HG02642 (cell line): ENCODE measurements around the gene KHK.
A peak's percentile ranks its signal among the peaks of the same experiment; 100 is the strongest.
"Not testable (repeated sequence)": the region's sequence is repeated elsewhere in the genome, so short reads cannot be mapped to it uniquely, and the experiment has no call there.

Experiments used
- ATAC-seq: cut with Tn5 transposase; IDR thresholded peaks from one replicate; pipeline ENCODE4 v1.9.1; 2021; ENCODE audit warnings: mild to moderate bottlenecking; ENCODE audit not compliant: unreplicated experiment, poor library complexity

Gene KHK

DNA sequence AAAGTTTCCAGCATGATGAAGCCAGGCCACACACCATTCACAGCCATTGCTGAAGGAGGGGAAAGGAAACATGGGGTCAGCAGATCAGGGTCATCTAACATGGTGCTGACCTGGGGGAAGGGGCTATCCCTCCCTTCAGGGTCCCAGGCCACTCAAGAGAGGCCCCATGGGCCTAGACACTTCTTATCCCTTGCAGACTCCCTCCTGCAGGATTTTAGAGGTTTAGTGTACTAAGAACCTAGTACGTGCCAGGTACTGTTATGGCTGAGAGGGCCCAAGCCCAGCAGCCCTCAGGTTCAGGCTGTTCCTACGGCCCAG is 8.8 kb downstream of the KHK start:
- ATAC-seq: no peak

DNA sequence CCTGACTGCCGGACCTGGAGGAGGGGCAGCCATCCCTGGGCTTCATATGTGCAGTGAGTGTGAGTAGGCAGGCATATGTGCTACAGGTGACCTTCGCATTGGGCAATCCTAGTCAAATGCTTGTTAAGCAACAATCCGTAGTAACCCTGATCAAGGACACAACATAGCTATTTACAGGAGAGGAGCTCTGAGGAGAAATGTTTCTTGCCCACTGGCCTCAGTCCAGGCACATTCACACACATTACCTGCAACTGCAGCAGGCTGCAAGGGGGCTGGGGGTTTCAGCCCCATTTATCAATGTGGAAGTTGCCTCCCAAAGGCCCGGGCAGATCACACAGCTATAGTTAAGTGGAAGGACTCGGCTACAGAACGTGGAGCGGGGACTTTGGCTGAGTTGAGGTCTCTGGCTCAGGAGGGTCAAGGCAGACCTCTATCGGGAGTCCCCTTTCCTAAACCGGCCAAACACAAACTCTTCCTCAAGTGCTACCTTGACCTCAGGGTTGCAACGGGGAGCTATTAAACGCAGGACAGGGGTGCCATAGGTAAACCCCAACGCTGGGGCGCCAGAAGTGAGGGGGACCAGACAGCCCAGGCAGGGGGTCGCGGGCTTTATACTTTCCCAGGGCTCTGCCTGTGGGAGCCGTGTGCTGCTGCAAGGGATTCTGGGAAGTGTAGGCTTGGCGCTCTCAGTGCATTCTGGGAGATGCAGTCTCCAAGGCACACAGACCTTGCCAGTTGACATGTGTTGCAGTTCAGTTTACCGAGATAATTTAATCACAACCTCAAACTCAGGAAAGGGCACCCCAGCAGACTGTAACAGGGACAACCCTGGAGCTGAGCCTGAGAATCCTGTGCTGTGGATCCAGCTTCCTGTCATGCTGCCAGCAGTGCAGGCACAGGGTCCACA is 9.4 kb downstream of the KHK start:
- ATAC-seq: peak; percentile 56

DNA sequence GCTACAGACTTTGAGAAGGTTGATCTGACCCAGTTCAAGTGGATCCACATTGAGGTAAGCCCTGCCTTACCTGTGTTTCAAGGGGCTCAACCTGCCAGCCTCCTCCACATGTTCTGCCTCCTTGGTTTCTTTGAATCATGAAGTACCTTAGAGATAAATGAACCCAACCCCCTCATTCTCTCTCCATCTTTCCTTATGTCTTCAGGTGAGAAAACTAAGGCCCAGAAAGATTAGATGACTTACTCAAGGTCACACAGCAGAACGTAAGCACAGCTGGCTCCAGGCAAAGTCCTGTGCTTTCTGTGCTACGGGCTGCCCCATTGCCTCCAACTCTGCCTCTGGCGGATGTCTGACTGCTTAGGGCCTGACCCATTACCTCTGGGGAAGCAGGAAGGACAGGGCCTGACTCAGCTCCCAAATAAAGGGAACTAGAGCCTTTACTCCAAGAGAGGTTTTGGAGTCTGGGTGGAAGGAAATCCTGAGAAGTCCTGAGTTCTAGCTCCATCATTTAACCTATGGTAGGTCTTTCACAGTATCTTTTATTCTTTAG is 10.3 kb downstream of the KHK start:
- no peak for ATAC-seq

DNA sequence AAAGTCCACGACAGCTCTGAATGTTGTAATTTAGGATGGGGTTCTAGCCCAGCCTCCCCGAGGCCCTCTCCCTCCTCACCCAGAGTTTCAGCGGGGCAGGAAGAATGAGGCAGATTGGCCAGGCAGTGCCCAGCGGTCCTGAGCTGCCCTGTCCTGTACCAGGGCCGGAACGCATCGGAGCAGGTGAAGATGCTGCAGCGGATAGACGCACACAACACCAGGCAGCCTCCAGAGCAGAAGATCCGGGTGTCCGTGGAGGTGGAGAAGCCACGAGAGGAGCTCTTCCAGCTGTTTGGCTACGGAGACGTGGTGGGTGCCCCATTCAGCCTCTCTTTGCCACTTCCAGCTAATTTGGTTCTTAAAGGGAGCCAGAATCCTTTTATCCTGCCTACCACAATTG is 10.8 kb downstream of the KHK start:
- no peak for ATAC-seq

DNA sequence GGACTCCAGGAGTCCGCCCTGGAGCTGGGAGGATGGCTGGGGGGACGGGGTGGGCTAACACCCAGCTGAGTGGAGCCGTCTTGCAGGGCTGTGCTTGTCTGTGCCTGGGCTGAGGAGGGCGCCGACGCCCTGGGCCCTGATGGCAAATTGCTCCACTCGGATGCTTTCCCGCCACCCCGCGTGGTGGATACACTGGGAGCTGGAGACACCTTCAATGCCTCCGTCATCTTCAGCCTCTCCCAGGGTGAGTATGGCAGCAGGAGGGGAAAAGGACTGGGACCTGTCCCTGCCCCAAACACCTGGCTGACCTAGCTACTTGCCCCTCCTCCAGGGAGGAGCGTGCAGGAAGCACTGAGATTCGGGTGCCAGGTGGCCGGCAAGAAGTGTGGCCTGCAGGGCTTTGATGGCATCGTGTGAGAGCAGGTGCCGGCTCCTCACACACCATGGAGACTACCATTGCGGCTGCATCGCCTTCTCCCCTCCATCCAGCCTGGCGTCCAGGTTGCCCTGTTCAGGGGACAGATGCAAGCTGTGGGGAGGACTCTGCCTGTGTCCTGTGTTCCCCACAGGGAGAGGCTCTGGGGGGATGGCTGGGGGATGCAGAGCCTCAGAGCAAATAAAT is 12.9 kb downstream of the KHK start:
- no peak for ATAC-seq

DNA sequence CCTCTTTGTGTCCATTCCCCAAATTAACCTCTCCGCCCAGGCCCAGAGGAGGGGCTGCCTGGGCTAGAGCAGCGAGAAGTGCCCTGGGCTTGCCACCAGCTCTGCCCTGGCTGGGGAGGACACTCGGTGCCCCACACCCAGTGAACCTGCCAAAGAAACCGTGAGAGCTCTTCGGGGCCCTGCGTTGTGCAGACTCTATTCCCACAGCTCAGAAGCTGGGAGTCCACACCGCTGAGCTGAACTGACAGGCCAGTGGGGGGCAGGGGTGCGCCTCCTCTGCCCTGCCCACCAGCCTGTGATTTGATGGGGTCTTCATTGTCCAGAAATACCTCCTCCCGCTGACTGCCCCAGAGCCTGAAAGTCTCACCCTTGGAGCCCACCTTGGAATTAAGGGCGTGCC is 13.5 kb downstream of the KHK start:
- ATAC-seq: no peak

DNA sequence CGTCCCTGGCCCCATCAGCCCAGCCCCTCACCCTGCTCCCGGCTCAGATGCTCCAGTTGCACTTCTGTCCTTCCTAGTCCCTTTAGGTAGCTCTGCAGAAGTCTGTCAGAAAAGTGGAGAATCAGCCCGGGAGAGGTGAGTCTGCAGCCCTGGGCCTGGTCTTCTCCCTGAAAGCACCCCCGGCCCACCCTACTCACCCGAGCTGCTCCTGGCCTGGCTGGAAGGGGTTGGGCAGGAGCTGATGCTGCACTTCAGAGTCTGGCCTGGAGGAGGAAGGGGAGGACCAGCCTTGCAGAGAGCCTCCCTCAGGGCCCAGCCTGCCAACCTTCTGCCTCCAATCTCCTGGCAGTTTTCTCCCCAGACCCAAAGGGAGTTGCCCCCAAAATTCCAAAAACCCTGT is 15.8 kb downstream of the KHK start:
- ATAC-seq: no peak

DNA sequence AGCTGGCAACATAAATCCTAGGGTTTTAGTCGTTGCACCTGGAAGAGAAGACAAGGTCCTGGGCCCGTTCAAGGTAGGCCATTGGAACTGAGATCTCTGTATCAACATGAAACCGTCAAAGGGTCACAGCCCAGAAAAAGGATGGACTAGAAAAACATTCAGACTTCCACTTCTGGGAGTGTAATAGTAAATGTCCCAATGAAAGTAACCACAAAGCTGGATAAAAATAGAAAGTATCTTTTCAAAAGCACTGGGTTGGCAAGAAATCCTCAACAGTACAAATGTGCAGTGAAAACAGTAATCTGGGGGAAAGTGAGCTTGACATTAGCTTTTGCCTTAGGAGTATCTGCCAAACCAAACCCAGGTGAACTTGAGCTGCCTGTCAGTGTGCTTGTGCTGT is 19.4 kb downstream of the KHK start:
- no peak for ATAC-seq

DNA sequence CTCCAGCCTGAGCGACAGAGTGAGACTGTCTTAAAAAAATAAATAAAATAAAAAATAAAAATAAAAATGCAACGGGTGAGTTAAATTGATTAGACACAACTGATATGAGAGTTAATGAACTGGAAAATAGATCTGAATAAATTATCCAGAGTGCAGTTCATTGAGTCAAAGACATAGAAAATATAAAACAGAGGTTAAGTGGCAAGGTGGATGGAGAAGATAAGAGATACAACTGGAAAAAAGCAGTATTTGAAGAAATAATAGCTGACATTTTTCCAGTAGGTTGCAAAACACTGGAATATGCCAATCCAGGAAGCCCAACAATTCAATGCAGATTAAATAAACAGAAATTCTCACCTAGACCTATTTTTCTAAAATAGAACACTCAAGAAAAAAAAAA is 21.6 kb downstream of the KHK start:
- ATAC-seq: no peak

DNA sequence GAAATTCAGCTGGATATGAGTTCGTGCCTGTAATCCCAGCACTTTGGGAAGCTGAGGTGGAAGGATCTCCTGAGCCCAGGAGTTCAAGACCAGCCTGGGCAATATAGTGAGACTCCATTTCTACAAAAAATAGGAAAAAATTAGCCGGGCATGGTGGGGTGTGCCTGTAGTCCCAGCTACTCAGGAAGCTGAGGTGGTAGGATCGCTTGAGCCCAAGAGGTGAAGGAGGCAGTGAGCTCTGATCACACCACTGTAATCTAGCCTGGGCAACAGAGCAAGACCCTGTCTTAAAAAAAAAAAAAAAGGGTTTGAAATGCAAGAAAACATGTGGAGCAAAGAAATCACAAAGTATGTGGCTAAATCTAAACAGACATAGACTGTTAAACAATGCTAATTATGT is 22.5 kb downstream of the KHK start:
- ATAC-seq: no peak

DNA sequence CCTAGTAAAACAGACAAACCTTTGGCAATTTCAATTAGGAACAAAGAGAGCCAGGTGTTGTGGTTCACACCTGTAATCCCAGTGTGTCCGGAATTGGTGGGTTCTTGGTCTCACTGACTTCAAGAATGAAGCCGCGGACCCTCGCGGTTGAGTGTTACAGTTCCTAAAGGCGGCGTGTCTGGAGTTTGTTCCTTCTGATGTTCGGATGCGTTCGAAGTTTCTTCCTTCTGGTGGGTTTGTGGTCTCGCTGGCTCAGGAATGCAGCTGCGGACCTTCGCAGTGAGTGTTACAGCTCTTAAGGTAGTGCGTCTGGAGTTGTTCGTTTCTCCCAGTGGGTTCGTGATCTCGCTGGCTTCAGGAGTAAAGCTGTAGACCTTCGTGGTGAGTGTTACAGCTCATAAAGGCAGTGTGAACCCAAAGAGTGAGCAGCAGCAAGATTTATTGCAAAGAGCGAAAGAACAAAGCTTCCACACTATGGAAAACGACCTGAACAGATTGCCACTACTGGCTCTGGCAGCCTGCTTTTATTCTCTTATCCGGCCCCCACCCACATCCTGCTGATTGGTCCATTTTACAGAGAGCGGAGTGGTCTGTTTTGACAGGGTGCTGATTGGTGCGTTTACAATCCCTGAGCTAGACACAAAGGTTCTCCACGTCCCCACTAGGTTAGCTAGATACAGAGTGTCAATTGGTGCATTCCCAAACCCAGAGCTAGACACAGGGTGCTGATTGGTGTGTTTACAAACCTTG is 24.2 kb downstream of the KHK start:
- ATAC-seq: not testable (repeated sequence)

DNA sequence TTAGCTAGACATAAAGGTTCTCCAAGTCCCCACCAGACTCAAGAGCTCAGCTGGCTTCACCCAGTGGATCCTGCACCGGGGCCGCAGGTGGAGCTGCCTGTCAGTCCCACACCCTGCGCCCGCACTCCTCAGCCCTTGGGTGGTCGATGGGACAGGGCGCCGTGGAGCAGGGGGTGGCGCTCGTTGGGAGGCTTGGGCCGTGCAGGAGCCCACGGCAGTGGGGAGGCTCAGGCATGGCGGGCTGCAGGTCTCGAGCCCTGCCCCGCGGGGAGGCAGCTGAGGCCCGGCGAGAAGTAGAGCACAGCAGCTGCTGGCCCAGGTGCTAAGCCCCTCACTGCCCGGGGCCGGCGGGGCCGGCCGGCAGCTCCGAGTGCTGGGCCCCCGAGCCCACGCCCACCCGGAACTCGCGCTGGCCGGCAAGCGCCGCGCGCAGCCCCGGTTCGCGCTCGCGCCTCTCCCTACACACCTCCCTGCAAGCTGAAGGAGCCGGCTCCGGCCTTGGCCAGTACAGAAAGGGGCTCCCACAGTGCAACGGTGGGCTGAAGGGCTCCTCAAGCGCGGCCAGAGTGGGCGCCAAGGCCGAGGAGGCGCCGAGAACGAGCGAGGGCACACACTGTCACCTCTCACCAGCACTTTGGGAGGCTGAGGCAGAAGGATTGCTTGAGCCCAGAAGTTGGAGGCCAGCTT is 25.0 kb downstream of the KHK start:
- not testable (repeated sequence) for ATAC-seq

DNA sequence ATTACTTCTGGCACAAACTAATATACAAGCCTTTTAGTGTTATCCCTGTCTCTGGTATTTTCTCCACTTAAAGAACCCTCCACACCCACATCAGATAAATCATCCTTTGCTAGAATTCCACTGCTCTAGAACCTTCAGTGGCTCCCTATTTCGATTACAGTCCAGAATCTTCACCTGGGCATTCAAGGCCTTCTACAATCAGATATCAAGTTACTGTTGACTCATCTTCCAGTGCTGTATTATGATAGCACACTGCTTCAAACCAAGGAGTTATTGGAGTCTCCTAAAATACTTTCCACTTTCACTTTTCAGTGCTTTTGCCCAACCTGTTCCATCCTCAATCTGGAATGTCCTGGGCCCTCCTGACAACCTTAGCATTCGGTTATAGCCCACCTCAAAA is 28.9 kb downstream of the KHK start:
- no peak for ATAC-seq

DNA sequence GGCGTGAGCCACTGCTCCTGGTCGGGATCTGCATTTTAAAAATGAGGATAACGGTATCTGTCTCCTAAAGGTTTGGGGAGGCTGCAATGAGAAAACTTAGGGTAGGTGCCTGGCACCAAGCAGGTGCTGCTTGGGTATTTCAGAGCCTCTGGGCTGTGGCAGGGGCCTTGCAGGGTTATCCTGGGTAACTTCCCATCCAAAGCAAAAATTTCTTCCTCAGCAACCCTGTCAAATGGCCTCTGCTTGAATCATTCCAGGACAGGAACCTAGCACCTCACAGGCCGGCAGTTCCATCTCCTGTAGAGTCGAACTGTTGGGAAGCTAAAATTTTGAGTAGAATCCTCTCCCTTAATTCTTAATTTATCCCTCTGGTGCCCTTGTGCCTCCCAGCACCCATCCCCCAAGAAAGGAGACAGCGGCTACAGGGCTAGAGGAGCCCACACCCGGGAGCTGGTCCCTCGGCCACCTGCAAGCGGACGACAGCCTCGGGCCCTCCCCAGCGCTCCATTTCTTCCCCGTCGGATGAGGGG is 31.5 kb downstream of the KHK start:
- ATAC-seq: no peak

DNA sequence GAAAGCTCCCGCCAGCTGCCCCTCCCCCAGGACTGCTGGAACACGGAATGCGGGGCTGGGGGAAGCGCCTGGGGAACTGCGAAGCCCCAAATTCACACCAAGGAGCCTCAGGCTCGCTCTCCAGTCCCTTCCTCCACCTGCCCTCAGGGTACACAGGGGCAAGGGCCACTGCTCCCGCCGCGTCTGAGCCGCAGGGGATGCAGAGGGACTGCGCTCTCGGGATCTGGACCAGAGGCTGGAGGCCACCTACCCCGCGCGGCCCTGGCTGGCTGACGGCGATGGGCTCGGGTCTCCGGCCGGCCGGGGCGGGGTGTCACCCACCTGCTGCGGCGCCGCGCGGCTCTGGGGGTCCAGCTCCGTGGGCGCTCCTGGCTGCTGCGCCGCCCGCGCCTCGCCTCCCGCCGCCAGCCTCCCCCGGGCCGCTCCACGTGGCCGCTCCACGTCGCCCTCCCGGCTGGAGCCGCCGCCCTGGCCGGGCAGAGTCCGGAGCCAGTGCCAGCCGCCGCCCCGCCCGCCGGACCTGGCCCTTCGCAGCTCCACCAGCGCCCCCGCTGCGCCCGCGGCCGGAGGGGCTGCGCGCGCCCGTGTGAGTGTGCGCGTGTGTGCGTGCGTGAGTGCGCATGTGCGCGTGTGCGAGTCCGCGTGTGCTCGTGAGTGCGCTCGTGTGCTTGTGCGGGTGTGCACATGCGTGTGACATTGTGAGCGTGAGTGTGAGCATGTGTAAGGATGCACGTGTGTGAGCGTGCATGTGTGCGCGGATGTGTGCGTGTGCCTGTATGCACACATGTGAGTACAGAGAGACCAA is 32.2 kb downstream of the KHK start, which contains the start of gene CGREF1:
Gene CGREF1 (minus strand): TSS at position 604 of the 805 bp plus-strand sequence. CDS start 14,762 bp downstream, outside the sequence.
- ATAC-seq: no peak

DNA sequence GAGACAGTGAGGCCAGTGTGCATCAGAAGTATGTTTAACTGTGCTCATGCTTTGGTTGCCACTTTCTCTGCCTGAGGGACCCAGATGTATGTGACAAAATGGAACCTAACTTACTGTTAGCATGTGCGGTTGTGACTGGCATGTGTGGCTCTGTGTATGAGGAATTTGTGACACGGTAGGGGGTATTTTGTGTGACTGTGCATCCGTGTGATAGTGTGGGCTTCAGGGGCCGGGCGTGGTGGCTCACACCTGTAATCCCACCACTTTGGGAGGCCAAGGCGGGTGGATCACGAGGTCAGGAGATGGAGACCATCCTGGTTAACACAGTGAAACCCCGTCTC is 32.7 kb downstream of the KHK start:
- not testable (repeated sequence) for ATAC-seq

DNA sequence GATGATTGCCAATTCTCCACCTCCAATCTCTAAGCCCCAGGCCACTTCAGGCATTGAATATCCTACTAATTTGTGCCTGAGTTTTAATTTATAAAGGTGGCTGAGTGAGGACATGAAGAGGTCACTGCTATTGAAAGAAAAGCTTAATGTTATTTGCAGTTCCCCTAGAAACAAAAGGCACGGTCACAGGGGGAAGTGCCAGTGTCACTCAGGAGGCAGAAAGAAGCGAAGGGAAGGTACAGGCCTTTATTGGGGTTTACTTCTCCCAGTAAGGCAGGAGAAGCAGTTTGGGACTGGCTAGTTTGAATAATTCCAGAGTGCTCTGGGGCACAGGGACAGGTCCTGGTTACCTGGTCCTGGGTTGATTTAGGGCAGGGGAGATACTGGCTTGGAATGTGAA is 35.3 kb downstream of the KHK start:
- no peak for ATAC-seq

DNA sequence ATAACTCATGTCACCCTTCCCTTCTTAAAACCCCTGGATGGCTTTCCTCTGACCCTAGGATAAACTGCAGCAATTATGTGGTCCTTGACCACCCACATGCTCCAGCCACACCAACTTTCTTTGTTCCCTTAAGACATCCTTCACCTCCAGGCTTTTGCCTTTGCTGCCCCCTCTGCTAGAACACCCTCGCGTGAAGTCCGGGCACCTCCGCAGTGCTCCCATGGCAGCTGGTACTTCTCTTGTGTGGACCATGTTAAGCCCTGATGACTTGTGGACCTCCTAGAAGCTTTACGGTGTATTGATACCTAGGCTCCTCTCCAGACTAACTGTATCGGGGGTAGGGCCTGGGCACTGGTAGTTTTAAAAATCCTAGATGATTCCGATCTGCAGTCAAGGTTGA is 36.2 kb downstream of the KHK start:
- ATAC-seq: no peak
